Caco-2 (cell line): Measurements from ENCODE around the gene MORC2. TPM values are rescaled to one million over a fixed set of nuclear protein-coding genes. Genes with fewer than 3 reads are reported as not detected.

ENCODE experiments used
- BruUV-seq: library from RNA; stranded (reverse); fragments of 400-500 nt; replicated peaks from 2 replicates; lab custom pipeline; 2021; lab: Mats Ljungman, UMichigan
- CTCF ChIA-PET: fragments of 300-600 bp; sonication (Branson Sonifier 250); formaldehyde crosslinking; loops from one replicate; lab custom pipeline; 2022; ENCODE audit warnings: antibody characterized with exemption; lab: Charles Lee
- POLR2A ChIA-PET: fragments of 300-600 bp; sonication (Branson Sonifier 250); formaldehyde crosslinking; loops from one replicate; lab custom pipeline; 2022; ENCODE audit warnings: antibody characterized with exemption; lab: Charles Lee
- DNase-seq, 2 experiments: peaks; one replicate each; pipeline versions ENCODE4 v3.0.0 to v3.0.0-alpha.2; 2020 to 2022
- H3K27me3 ChIP-seq: replicated peaks from 2 replicates; pipeline ENCODE4 v1.6.0; 2011; ENCODE audit warnings: low read length; ENCODE audit not compliant: control insufficient read depth, insufficient read depth
- H3K36me3 ChIP-seq: 2 replicates; pipeline ENCODE4 v1.5.1; 2011; ENCODE audit warnings: low read length; ENCODE audit not compliant: control insufficient read depth, insufficient read depth
- H3K4me1 ChIP-seq: fragments of 250-450 bp; sonication (Bioruptor Pico); 2 replicates; pipeline ENCODE4 v1.5.1; 2020; ENCODE audit warnings: mild to moderate bottlenecking
- H3K4me3 ChIP-seq: 2 replicates; pipeline ENCODE4 v1.5.1; 2011; ENCODE audit warnings: low read depth, mild to moderate bottlenecking, control low read depth, low read length
- H3K9me3 ChIP-seq: fragments of 250-450 bp; sonication (Bioruptor Pico); 2 replicates; pipeline ENCODE4 v1.5.1; 2020; ENCODE audit warnings: mild to moderate bottlenecking, moderate library complexity
- H3K27ac Mint-ChIP-seq: one replicate; pipeline ENCODE4 v1.8.0; 2022; ENCODE audit warnings: mixed read lengths; ENCODE audit not compliant: unreplicated experiment
- H3K27me3 Mint-ChIP-seq: one replicate; pipeline ENCODE4 v1.8.0; 2022; ENCODE audit warnings: mixed read lengths; ENCODE audit not compliant: insufficient read depth, unreplicated experiment
- H3K36me3 Mint-ChIP-seq: one replicate; pipeline ENCODE4 v1.8.0; 2022; ENCODE audit warnings: mild to moderate bottlenecking, mixed read lengths; ENCODE audit not compliant: insufficient read depth, unreplicated experiment
- H3K4me1 Mint-ChIP-seq: one replicate; pipeline ENCODE4 v1.8.0; 2022; ENCODE audit warnings: low read depth, mixed read lengths; ENCODE audit not compliant: unreplicated experiment
- H3K4me3 Mint-ChIP-seq: one replicate; pipeline ENCODE4 v1.8.0; 2022; ENCODE audit warnings: mild to moderate bottlenecking, moderate library complexity, mixed read lengths; ENCODE audit not compliant: unreplicated experiment
- H3K9me3 Mint-ChIP-seq: one replicate; pipeline ENCODE4 v1.8.0; 2022; ENCODE audit warnings: mixed read lengths; ENCODE audit not compliant: unreplicated experiment
- intact Hi-C: fragments of 100-400 bp; cut with micrococcal nuclease; formaldehyde crosslinking; loops from one replicate; pipeline ENCODE4 v1.10.0; 2022; ENCODE audit not compliant: unreplicated experiment
- total RNA-seq: library from RNA; stranded (reverse); gene quantifications from 2 replicates; pipeline ENCODE4 v1.2.3, GENCODE V29; 2022
- TF ChIP-seq, protein P1 (sequence below), 2 experiments: fragments of 200-600 bp in 1 of 2; IDR thresholded peaks; 1 replicate in 1 of 2; 2 replicates in 1 of 2; pipeline versions ENCODE4 v1.5.1 to v1.8.0; 2011 to 2022; ENCODE audit warnings: antibody characterized with exemption in 1 of 2, control low read depth in 1 of 2, inconsistent platforms in 1 of 2, low read depth in 1 of 2, low read length in 1 of 2, mild to moderate bottlenecking in 1 of 2, moderate library complexity in 1 of 2; ENCODE audit not compliant: insufficient read depth in 1 of 2, severe bottlenecking in 1 of 2, unreplicated experiment in 1 of 2

The MORC2 gene
- total RNA-seq, 1 experiment from 2014 or later = 49.9 TPM

DNA sequence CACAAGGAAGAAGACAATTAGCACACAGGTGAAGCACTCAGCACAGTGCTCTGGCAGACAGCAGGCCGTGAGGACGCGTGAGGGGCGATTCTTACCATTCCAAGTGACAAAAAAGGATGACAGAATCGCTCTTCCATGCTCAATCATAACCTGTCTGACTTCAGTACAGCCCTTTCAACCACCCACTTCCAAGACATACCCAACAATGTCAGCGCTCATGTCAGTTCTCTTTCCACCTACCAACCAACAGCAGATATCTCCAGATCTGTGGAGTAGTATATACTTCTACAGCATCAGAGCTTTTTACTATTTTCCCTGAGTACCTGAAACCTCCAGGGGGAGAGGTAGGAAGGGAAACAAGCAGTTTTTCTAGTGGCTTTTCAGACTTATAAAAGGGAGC, 40.2 kb downstream of the MORC2 start:
- peaks cover 75% of the 10 kb centered on the region for H3K36me3 Mint-ChIP-seq
- H3K27me3 Mint-ChIP-seq = no peaks in the 10 kb centered on the region
- H3K27ac Mint-ChIP-seq = no peak overlapping the region
- H3K9me3 ChIP-seq = no peaks in the 10 kb centered on the region
- TF ChIP-seq, protein P1, sequence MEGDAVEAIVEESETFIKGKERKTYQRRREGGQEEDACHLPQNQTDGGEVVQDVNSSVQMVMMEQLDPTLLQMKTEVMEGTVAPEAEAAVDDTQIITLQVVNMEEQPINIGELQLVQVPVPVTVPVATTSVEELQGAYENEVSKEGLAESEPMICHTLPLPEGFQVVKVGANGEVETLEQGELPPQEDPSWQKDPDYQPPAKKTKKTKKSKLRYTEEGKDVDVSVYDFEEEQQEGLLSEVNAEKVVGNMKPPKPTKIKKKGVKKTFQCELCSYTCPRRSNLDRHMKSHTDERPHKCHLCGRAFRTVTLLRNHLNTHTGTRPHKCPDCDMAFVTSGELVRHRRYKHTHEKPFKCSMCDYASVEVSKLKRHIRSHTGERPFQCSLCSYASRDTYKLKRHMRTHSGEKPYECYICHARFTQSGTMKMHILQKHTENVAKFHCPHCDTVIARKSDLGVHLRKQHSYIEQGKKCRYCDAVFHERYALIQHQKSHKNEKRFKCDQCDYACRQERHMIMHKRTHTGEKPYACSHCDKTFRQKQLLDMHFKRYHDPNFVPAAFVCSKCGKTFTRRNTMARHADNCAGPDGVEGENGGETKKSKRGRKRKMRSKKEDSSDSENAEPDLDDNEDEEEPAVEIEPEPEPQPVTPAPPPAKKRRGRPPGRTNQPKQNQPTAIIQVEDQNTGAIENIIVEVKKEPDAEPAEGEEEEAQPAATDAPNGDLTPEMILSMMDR (IDR thresholded peaks at IDR 0.05; ENCODE audit: insufficient read depth in 1 of 2, low read depth in 1 of 2, low read length in 1 of 2, severe bottlenecking in 1 of 2, unreplicated experiment in 1 of 2) = no peak
- no peak for DNase-seq
- BruUV-seq = no TSS peak
- H3K4me1 Mint-ChIP-seq = no peaks in the 10 kb centered on the region
- H3K9me3 Mint-ChIP-seq = no peaks in the 10 kb centered on the region
- intact Hi-C loops = no loop called here
- ChIA-PET POLR2A (no interaction called here), CTCF (no interaction called here)
- H3K4me3 ChIP-seq = no peak overlapping the region
- H3K27me3 ChIP-seq = no peaks in the 10 kb centered on the region
- H3K4me1 ChIP-seq = no peaks in the 10 kb centered on the region
- H3K4me3 Mint-ChIP-seq = no peak overlapping the region
- H3K36me3 ChIP-seq = peaks cover 9% of the 10 kb centered on the region

DNA sequence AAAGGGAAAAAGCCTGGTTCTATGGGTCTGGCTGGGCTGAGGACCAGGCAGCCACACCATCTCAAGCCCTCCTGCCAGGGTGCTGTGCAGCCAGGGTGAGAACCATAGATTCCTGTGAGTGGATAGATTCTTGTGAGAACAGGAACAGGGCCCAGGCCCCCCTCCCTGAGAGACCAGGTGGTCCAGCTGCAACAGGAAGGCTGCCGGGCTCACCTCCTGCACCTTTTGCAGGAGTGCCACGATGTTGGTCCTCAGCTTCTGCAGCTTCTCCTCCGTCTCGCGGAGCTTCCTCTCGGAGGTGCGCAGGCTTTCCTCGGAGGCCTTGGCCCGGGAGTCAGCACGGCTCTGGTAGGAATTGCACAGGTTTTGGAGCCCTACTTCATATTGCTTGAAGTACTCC, 40.8 kb downstream of the MORC2 start:
- no peak overlapping the region for H3K4me3 ChIP-seq
- CTCF ChIA-PET = no interaction called here
- POLR2A ChIA-PET = no interaction called here
- TF ChIP-seq, protein P1 (IDR thresholded peaks at IDR 0.05; ENCODE audit: insufficient read depth in 1 of 2, low read depth in 1 of 2, low read length in 1 of 2, severe bottlenecking in 1 of 2, unreplicated experiment in 1 of 2) = no peak
- no peaks in the 10 kb centered on the region for H3K27me3 ChIP-seq
- H3K36me3 ChIP-seq = peaks cover 9% of the 10 kb centered on the region
- no peaks in the 10 kb centered on the region for H3K9me3 ChIP-seq
- Mint-ChIP-seq H3K4me1 (no peaks in the 10 kb centered on the region), H3K9me3 (no peaks in the 10 kb centered on the region), H3K36me3 (peaks cover 72% of the 10 kb centered on the region), H3K4me3 (no peak overlapping the region), H3K27ac (no peak overlapping the region), H3K27me3 (no peaks in the 10 kb centered on the region)
- intact Hi-C loops = no loop called here
- BruUV-seq = no TSS peak
- no peak for DNase-seq
- no peaks in the 10 kb centered on the region for H3K4me1 ChIP-seq

DNA sequence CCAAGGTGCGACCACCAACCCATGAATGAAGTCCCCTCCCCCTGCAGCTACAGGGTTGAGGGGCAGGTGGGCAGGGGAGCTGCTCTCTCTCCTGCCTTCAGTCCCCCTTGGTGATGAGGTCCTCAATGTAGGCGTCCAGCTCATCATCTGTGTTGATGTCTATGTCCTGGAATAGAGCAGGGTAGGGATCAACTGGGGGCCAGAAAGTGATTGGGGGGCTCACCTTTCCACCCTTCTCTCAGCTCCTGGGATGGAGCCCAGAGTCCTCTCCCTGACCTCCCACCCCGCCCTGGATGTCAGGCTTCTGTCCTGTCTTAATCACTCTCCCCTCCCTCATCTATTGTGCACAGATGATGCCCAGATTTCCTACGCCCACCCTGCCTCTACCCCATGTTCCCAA, 41.9 kb downstream of the MORC2 start:
- no peaks in the 10 kb centered on the region for H3K27me3 Mint-ChIP-seq
- no peak overlapping the region for H3K4me3 ChIP-seq
- no peaks in the 10 kb centered on the region for H3K9me3 Mint-ChIP-seq
- H3K27ac Mint-ChIP-seq = no peak overlapping the region
- no peaks in the 10 kb centered on the region for H3K4me1 Mint-ChIP-seq
- intact Hi-C loops = no loop called here
- H3K36me3 ChIP-seq = peaks cover 8% of the 10 kb centered on the region
- DNase-seq = no peak
- peaks cover 72% of the 10 kb centered on the region for H3K36me3 Mint-ChIP-seq
- TF ChIP-seq, protein P1 (IDR thresholded peaks at IDR 0.05; ENCODE audit: insufficient read depth in 1 of 2, low read depth in 1 of 2, low read length in 1 of 2, severe bottlenecking in 1 of 2, unreplicated experiment in 1 of 2) = no peak
- no peaks in the 10 kb centered on the region for H3K9me3 ChIP-seq
- no peak overlapping the region for H3K4me3 Mint-ChIP-seq
- BruUV-seq = no TSS peak
- H3K4me1 ChIP-seq = no peaks in the 10 kb centered on the region
- H3K27me3 ChIP-seq = no peaks in the 10 kb centered on the region
- ChIA-PET POLR2A (no interaction called here), CTCF (no interaction called here)
